ENCODE results near the gene AGPAT3.

The AGPAT3 gene

DNA sequence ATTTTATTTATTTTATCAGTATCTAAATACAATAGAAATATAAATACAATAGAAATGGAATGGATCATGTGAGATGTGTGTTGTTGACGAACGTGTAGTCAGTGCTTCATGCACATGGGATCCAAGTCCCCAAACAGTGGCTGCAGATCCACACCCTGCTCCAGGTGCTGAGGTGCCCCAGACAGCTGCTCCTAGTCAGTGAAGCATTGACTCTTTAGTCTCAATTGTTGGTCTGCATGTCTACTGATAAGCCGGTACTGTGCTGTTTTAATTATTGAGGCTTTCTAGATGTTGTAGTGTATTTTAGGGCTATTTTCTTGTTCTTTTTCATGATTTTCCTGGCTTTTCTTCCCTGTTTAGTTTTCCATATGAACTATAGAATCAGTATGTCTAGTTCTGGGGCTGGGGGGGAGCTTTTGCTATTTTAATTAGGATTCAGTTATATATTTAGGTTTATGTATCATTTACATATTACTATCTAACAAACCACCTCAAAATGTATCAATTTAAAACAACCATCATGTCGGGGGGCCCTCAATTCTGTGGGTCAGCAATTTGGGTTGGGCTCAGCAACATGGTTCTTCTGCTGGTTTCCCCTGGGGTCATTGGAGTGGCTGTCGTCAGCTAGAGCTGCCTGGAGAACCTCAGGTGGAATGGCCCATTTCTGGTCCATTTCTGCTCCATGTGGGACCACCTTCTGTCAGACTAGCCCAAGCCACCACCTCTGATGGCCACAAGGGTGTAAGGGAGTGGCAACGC lies 83.9 kb downstream of the AGPAT3 start:
- no peak for DNase-seq (ENCODE audit: low read depth in 2 of 2)
- H3K4me3 ChIP-seq (replicated peaks in 1 of 2; ENCODE audit: low read depth in 2 of 2, low read length in 2 of 2), result no peak overlapping the region
- TF ChIP-seq, protein P1, sequence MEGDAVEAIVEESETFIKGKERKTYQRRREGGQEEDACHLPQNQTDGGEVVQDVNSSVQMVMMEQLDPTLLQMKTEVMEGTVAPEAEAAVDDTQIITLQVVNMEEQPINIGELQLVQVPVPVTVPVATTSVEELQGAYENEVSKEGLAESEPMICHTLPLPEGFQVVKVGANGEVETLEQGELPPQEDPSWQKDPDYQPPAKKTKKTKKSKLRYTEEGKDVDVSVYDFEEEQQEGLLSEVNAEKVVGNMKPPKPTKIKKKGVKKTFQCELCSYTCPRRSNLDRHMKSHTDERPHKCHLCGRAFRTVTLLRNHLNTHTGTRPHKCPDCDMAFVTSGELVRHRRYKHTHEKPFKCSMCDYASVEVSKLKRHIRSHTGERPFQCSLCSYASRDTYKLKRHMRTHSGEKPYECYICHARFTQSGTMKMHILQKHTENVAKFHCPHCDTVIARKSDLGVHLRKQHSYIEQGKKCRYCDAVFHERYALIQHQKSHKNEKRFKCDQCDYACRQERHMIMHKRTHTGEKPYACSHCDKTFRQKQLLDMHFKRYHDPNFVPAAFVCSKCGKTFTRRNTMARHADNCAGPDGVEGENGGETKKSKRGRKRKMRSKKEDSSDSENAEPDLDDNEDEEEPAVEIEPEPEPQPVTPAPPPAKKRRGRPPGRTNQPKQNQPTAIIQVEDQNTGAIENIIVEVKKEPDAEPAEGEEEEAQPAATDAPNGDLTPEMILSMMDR (IDR thresholded peaks at IDR 0.05; ENCODE audit: low read depth, low read length), result no peak

DNA sequence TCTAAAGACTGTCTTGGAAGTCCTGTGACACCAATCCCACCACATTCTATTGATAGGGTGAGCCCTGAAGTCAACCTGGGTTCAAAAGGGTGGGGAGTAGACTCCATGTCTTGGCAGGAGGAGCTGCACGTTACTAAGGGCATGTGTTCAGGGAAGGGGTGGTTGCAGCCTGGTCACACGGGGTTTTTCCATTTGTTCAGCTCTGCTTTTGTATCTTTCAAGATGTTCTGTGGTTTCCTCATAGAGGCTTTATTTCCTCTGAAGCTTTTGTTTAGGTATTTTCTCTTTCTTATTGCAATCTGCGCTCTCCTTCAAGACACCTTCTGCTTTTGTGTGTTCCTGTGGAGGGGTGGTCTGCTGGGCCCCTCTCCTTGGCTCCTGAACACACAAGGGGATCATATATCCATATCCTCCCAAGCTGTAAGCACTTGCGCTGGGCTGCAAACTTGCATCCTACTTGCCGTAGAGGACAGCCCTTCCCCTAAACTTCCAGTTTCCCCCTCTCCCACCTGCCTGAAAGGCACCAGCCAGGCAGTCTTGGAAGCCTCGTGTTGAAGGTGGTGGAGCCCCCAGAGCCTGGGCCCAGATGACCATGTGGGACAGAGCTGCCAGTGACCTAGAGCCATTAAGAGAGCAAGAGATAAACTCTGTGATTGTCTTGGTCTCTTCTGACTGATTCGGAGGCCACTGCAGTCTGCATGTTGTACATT lies 84.6 kb downstream of the AGPAT3 start:
- TF ChIP-seq, protein P1 (IDR thresholded peaks at IDR 0.05; ENCODE audit: low read depth, low read length), result no peak
- no peak for DNase-seq (ENCODE audit: low read depth in 2 of 2)

DNA sequence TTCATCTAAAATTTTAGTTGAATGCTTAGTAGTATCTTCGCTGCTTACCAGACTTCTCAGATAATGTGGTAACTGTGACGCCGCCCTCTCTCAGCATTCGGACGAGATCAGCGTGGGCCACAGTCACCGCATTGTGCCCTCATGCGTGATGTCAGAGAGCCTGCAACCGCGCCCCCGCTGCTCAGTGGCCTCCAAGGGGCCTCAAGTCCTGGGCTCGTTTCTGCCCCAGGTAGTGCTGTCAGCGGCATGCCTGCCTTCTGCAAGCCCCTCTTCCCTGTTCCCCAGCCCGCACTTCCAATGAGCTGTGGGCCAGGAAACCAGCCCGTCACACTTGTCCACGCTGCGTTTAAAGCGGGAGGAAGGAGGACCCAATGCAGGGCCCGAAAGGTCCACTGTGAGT lies 85.5 kb downstream of the AGPAT3 start:
- TF ChIP-seq, protein P1 (IDR thresholded peaks at IDR 0.05; ENCODE audit: low read depth, low read length), result no peak
- DNase-seq (ENCODE audit: low read depth in 2 of 2), result no peak
- no peak overlapping the region for H3K4me3 ChIP-seq (replicated peaks in 1 of 2; ENCODE audit: low read depth in 2 of 2, low read length in 2 of 2)

More for the DNA sequence above, 84.6 kb downstream of the AGPAT3 start:
- no peak overlapping the region for H3K4me3 ChIP-seq (replicated peaks in 1 of 2; ENCODE audit: low read depth in 2 of 2, low read length in 2 of 2)

DNA sequence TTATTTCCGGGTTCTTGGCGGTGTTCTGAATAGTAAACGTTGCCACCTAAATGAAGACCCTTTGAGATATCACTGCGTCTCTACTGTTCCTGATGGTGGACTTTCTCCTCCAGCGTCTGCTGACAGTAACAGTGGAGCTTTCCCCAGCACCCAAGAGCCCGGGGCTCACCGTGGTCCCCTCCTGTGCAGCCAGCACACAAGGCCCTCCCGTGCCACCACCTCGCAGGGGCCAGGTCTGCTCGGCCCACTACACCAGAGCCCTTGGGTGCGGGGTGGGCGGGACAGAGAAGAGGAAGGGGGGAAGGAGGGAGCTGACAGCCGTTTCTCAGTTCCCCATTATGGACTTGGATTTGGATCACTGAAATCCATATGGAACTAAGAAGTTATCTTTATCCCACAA lies 85.9 kb downstream of the AGPAT3 start:
- TF ChIP-seq, protein P1 (IDR thresholded peaks at IDR 0.05; ENCODE audit: low read depth, low read length), result no peak
- H3K4me3 ChIP-seq (replicated peaks in 1 of 2; ENCODE audit: low read depth in 2 of 2, low read length in 2 of 2), result no peak overlapping the region
- DNase-seq (ENCODE audit: low read depth in 2 of 2), result no peak

DNA sequence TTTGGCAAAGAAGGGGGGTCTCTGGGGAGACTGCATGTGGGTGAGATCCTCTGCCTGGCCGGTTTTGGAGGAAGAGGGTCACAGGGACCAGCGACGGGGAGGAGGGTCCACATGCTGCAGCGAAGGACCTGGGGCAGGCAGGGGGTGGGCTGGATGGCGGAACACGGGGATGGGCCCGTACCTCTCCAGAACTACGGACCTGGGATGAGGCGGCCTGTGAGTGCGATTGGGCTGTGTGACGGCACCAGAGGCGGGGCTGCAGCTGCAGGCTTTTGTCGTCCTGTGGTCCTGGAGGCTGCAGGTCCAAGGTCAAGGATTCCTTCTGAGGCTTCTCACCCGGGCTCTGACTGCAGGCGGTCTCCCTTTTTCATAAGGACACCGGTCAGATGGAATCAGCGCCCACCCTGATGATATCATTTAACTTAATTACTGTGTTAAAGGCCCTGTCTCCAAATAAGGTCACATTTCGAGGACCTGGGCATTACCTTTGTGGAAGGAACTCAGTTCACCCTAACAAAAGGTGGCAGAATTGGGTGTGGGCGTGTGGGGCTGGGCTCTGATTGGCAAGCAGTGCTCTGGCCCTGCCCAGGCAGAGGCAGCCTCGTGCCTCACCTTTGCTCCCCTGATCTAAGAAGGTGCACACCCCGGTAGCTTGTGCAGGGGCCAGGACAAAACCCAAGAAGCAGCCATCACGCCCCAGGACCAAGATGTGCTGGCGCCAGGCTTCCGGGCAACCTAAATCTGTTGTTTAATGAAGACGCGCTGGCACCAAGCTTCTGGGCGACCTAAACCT lies 87.1 kb downstream of the AGPAT3 start:
- no peak overlapping the region for H3K4me3 ChIP-seq (replicated peaks in 1 of 2; ENCODE audit: low read depth in 2 of 2, low read length in 2 of 2)
- TF ChIP-seq, protein P1 (IDR thresholded peaks at IDR 0.05; ENCODE audit: low read depth, low read length), result no peak
- no peak for DNase-seq (ENCODE audit: low read depth in 2 of 2)

DNA sequence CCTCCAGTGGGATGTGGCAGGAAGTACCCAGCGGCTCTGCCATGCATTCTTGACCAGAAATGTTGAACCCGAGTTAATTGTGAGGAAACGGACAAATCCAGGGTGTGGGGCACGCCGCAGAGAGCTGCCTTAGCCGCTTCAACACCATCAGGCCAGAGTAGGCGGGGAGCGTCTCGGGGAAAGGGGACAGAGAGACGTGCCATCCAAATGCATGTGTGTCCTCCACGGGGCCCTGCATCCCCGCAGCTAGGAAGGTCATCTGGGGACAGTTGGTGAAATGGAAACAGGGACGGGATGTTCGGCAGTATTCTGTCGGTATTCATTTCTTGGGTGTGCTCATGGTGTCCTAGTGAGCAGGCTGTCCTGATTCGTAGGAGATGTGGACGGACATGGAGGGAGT lies 88.0 kb downstream of the AGPAT3 start:
- DNase-seq (ENCODE audit: low read depth in 2 of 2), result no peak
- no peak overlapping the region for H3K4me3 ChIP-seq (replicated peaks in 1 of 2; ENCODE audit: low read depth in 2 of 2, low read length in 2 of 2)
- TF ChIP-seq, protein P1 (IDR thresholded peaks at IDR 0.05; ENCODE audit: low read depth, low read length), result no peak
